SK-N-SH (cell line): ENCODE data around the gene DMKN. TPM values are rescaled to one million over a fixed set of nuclear protein-coding genes. Genes with fewer than 3 reads are reported as not detected.

Experiments used
- CTCF ChIA-PET: fragments of 300-600, 350-600 bp; formaldehyde crosslinking; extraction: SDS; loops from one replicate; lab custom pipeline; 2021; lab: Yijun Ruan, JAX
- POLR2A ChIA-PET: fragments of 350-600 bp; sonication (Branson Sonifier 250); formaldehyde crosslinking; extraction: SDS; loops from one replicate; lab custom pipeline; 2020; ENCODE audit warnings: antibody characterized with exemption, inconsistent platforms; lab: Yijun Ruan, JAX
- DNase-seq: peaks from one replicate; pipeline ENCODE4 v3.0.0; 2012
- H2AFZ ChIP-seq: fragments of 200-600 bp; sonication (generic); 2 replicates; pipeline ENCODE4 v1.8.1; 2016; ENCODE audit warnings: antibody characterized with exemption, mild to moderate bottlenecking, low read depth
- H3F3A ChIP-seq: fragments of 200-600 bp; sonication (generic); replicated peaks from 2 replicates; pipeline ENCODE3; 2016; ENCODE audit warnings: antibody characterized with exemption, mild to moderate bottlenecking; ENCODE audit not compliant: insufficient read depth
- H3K27ac ChIP-seq, 2 experiments: fragments of 200-500 bp in 1 of 2; fragments of 200-600 bp in 1 of 2; sonication (Bioruptor generic) in 1 of 2; sonication (generic), shearing (Covaris generic) in 1 of 2; 2 replicates each; pipeline versions ENCODE4 v1.5.1 to v1.6.1; 2014 to 2016; ENCODE audit warnings: low read depth in 2 of 2, inconsistent platforms in 1 of 2, low read length in 1 of 2, mild to moderate bottlenecking in 1 of 2, mixed read lengths in 1 of 2
- H3K27me3 ChIP-seq: fragments of 200-600 bp; sonication (generic), shearing (Covaris generic); 2 replicates; pipeline ENCODE4 v1.6.1; 2016; ENCODE audit warnings: mixed run types; ENCODE audit not compliant: insufficient read depth
- H3K36me3 ChIP-seq, 2 experiments: fragments of 200-500 bp in 1 of 2; fragments of 200-600 bp in 1 of 2; sonication (Bioruptor generic) in 1 of 2; sonication (generic) in 1 of 2; replicated peaks in 1 of 2; 2 replicates each; pipeline versions ENCODE3 to v1.5.1; 2014 to 2016; ENCODE audit warnings: low read length in 1 of 2, mild to moderate bottlenecking in 1 of 2; ENCODE audit not compliant: insufficient read depth in 2 of 2, control insufficient read depth in 1 of 2
- H3K4me1 ChIP-seq, 2 experiments: fragments of 200-500 bp in 1 of 2; fragments of 200-600 bp in 1 of 2; sonication (Bioruptor generic) in 1 of 2; sonication (generic), shearing (Covaris generic) in 1 of 2; 2 replicates each; pipeline versions ENCODE4 v1.5.1 to v1.6.1; 2014 to 2016; ENCODE audit warnings: low read depth in 1 of 2, low read length in 1 of 2, mixed run types in 1 of 2; ENCODE audit not compliant: insufficient read depth in 2 of 2, control insufficient read depth in 1 of 2
- H3K4me2 ChIP-seq: fragments of 200-600 bp; sonication (generic), shearing (Covaris generic); 2 replicates; pipeline ENCODE4 v1.6.1; 2017; ENCODE audit warnings: mixed run types
- H3K4me3 ChIP-seq, 2 experiments: fragments of 200-500 bp in 1 of 2; fragments of 200-600 bp in 1 of 2; sonication (Bioruptor generic) in 1 of 2; sonication (generic), shearing (Covaris generic) in 1 of 2; 2 replicates each; pipeline versions ENCODE4 v1.5.1 to v1.8.1; 2014 to 2016; ENCODE audit warnings: low read depth in 2 of 2, inconsistent platforms in 1 of 2, low read length in 1 of 2, mild to moderate bottlenecking in 1 of 2, mixed read lengths in 1 of 2, moderate library complexity in 1 of 2
- H3K79me2 ChIP-seq: fragments of 200-600 bp; sonication (generic); 2 replicates; pipeline ENCODE4 v1.8.1; 2017; ENCODE audit warnings: mild to moderate bottlenecking; ENCODE audit not compliant: insufficient read depth
- H3K9ac ChIP-seq: fragments of 200-600 bp; sonication (generic); 2 replicates; pipeline ENCODE4 v1.6.1; 2017; ENCODE audit warnings: mixed run types
- H3K9me2 ChIP-seq: fragments of 200-600 bp; sonication (generic); 2 replicates; pipeline ENCODE4 v1.6.1; 2017; ENCODE audit warnings: mixed run types
- H3K9me3 ChIP-seq: fragments of 200-600 bp; sonication (generic); 2 replicates; pipeline ENCODE4 v1.6.1; 2017; ENCODE audit warnings: mixed run types, mild to moderate bottlenecking, moderate library complexity
- H4K20me1 ChIP-seq: fragments of 200-600 bp; sonication (generic); 2 replicates; pipeline ENCODE4 v1.6.1; 2017; ENCODE audit warnings: mild to moderate bottlenecking, mixed run types; ENCODE audit not compliant: insufficient read depth
- ELF1 ChIP-seq: IDR thresholded peaks from 2 replicates; pipeline ENCODE4 v1.4.0; 2012
- EZH2phosphoT487 ChIP-seq: fragments of 200-600 bp; sonication (generic); IDR thresholded peaks from 2 replicates; pipeline ENCODE4 v1.6.1; 2017; ENCODE audit warnings: low read depth, mixed run types, mild to moderate bottlenecking, antibody characterized with exemption, moderate library complexity, borderline replicate concordance
- FOXM1 ChIP-seq: IDR thresholded peaks from 2 replicates; pipeline ENCODE4 v1.4.0; 2012; ENCODE audit warnings: low read depth, mild to moderate bottlenecking
- GATA2 ChIP-seq: sonication (generic); formaldehyde crosslinking; IDR thresholded peaks from 2 replicates; pipeline ENCODE4 v1.5.0; 2020; ENCODE audit warnings: mild to moderate bottlenecking, missing genetic modification reagents
- JUND ChIP-seq: IDR thresholded peaks from 2 replicates; pipeline ENCODE4 v1.4.0; 2012
- MEF2A ChIP-seq: IDR thresholded peaks from 2 replicates; pipeline ENCODE4 v1.4.0; 2012; ENCODE audit warnings: low read depth, borderline replicate concordance
- NRF1 ChIP-seq: IDR thresholded peaks from 2 replicates; pipeline ENCODE4 v1.6.1; 2012; ENCODE audit warnings: low read depth, mild to moderate bottlenecking, low read length
- RAD21 ChIP-seq: IDR thresholded peaks from 2 replicates; pipeline ENCODE4 v1.6.1; 2012; ENCODE audit warnings: mild to moderate bottlenecking, low read length
- SIN3A ChIP-seq: IDR thresholded peaks from 2 replicates; pipeline ENCODE4 v1.6.1; 2012; ENCODE audit warnings: low read depth, mild to moderate bottlenecking, low read length, moderate library complexity, borderline replicate concordance
- TAF1 ChIP-seq: IDR thresholded peaks from 2 replicates; pipeline ENCODE4 v1.6.1; 2012; ENCODE audit warnings: low read depth, mild to moderate bottlenecking, low read length, moderate library complexity, borderline replicate concordance
- WGBS: methylation state at CpG from one replicate; pipeline ENCODE4 v1.1.6; 2017; ENCODE audit warnings: low lambda C conversion rate; 5-methylcytosine and 5-hydroxymethylcytosine counted together
- polyA plus RNA-seq, 3 experiments: library from polyadenylated mRNA; depleted of rRNA; stranded (reverse); fragments of >200 nt; gene quantifications; 2 replicates each; pipeline ENCODE4 v1.2.3, GENCODE V29; 2012
- TF ChIP-seq, protein P1 (sequence below): IDR thresholded peaks from 2 replicates; pipeline ENCODE4 v1.4.0; 2012; ENCODE audit warnings: low read depth, borderline replicate concordance

Gene DMKN
- polyA plus RNA-seq, 1 of the 3 experiments (the other 2 are of a cell fraction) = not detected

DNA sequence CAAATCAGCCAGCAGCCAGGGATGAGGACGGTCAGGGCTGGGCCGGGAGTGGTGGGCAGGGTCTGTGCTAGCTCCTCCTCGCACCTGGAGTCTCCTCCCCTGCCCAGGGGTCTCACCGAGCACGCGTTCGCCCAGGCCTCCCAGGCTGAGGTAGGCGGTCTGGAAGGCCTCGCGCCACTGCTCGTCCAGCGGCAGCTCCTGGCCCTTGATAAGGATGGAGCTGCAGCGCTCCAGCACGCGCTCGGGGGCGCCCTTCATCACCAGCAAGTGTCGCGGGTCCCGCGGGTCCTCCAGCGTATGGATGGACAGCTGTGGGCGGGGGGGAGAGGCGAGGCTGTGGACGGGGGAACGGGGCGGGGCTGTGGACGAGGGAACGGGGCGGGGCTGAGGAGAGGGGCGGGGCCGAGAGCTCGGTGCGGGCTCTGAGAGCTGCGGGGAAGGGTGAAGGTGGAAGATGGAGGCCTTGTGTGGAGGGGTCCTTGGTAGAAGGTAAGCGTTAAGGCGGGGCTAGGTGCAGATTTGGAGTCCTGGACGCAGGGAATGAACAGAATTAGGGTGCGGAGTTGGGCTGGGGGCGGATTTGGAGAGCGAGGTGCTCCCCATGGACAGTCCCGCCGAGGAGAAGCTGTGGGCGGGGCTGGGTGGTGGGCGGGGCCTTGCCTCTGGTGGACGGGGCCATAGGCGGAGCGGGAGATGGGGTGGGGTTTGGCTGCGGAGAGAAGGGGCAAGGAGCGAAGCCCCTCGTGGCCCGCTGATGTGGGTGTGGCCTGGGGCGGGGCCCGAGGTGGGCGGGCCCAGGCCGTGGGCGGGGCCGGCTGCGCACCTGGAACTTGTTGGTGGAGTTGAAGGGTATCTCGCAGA, 44.3 kb upstream of the DMKN start:
- no peak for TF ChIP-seq TAF1
- TF ChIP-seq NRF1 = peak; percentile 25; the same call in 1 of the 2 replicates
- ChIA-PET POLR2A (interaction anchor here (1.0 to 1.2 kb wide), 3 partner anchors 86 to 144 kb away, joined by 3 to 5 read pairs (median 4); partner anchors contain the start of gene COX6B1), CTCF (interaction anchor here (0.9 to 3.9 kb wide), 6 partner anchors 10 to 56 kb away, joined by 4 to 20 read pairs (median 5); partner anchors contain the start of gene HAUS5)
- WGBS = 3% methylated on average over 31 of the region's 60 CpGs
- no peaks in the 10 kb centered on the region for H3F3A ChIP-seq
- H3K4me3 ChIP-seq = peak overlapping the region; percentile 37 to 43; a peak in 3 of 4 replicates
- no peak overlapping the region for H3K27ac ChIP-seq
- peaks cover 0 to 11% of the 10 kb centered on the region in 2 experiments; a peak in 1 of 4 replicates for H3K4me1 ChIP-seq
- peak; percentile 96 for DNase-seq
- H4K20me1 ChIP-seq = no peaks in the 10 kb centered on the region
- H3K36me3 ChIP-seq = no peaks in the 10 kb centered on the region
- H3K9me3 ChIP-seq = no peaks in the 10 kb centered on the region
- H3K9ac ChIP-seq = no peak overlapping the region
- peaks cover 43% of the 10 kb centered on the region for H3K27me3 ChIP-seq
- peak overlapping the region; percentile 62; the same call in 1 of the 2 replicates for H3K4me2 ChIP-seq
- no peaks in the 10 kb centered on the region for H3K9me2 ChIP-seq
- H2AFZ ChIP-seq = no peak overlapping the region
- no peaks in the 10 kb centered on the region for H3K79me2 ChIP-seq

DNA sequence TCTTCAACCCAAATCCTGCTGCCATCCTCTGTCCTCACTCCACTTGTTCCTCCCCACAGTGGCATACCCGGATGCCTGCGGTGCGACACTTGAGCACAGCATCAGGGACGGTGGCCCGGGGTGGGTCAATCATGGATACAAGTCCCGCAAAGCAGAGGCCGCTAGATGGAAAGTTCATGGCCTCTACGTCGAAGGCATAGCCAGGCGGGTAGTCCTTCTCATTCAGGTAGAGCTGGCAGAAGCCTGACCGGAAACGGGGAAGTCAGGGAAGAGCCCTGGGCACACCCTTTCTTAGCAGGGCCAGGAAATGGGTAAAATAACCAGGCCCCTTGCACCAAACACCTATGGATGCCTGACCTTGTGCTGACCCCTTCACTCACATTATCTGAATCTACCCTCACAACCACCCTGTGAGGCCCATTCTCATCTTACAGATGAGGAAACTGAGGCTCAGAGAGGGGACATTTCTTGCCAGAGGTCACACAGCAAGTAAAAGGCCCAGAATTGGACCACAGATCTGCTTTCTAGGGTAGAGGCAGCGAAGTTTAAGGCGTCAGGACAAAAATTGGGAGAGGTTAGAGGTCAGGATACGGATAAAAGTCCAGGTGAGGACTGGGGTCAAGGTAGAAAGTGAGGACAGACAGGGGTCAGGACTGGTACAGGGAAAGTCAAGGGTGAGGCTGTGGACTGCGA, 43.5 kb upstream of the DMKN start:
- H3K36me3 ChIP-seq = no peaks in the 10 kb centered on the region
- H3K27ac ChIP-seq = no peak overlapping the region
- no peaks in the 10 kb centered on the region for H4K20me1 ChIP-seq
- no peaks in the 10 kb centered on the region for H3F3A ChIP-seq
- H3K4me1 ChIP-seq = peaks cover 0 to 11% of the 10 kb centered on the region in 2 experiments; a peak in 1 of 4 replicates
- no peak overlapping the region for H2AFZ ChIP-seq
- H3K9me3 ChIP-seq = no peaks in the 10 kb centered on the region
- ChIA-PET POLR2A (interaction anchor here (1.2 kb wide), 2 partner anchors 91 to 145 kb away, joined by 4 to 5 read pairs; partner anchors contain the start of gene COX6B1), CTCF (interaction anchor here (0.9 to 3.9 kb wide), 10 partner anchors 8 to 263 kb away, joined by 3 to 20 read pairs (median 6); partner anchors contain the start of gene HAUS5)
- H3K27me3 ChIP-seq = peaks cover 35% of the 10 kb centered on the region
- no peaks in the 10 kb centered on the region for H3K79me2 ChIP-seq
- DNase-seq = no peak
- no peak overlapping the region; a peak in 2 of 4 replicates for H3K4me3 ChIP-seq
- no peaks in the 10 kb centered on the region for H3K9me2 ChIP-seq
- no peak overlapping the region for H3K4me2 ChIP-seq
- H3K9ac ChIP-seq = no peak overlapping the region
- 90% methylated on average over 16 of the region's 16 CpGs for WGBS
- TF ChIP-seq MEF2A (no peak), ELF1 (no peak), EZH2phosphoT487 (no peak), SIN3A (no peak), TAF1 (no peak), GATA2 (CRISPR knock-in tag) (no peak), RAD21 (no peak), JUND (no peak), FOXM1 (no peak)
- TF ChIP-seq, protein P1, sequence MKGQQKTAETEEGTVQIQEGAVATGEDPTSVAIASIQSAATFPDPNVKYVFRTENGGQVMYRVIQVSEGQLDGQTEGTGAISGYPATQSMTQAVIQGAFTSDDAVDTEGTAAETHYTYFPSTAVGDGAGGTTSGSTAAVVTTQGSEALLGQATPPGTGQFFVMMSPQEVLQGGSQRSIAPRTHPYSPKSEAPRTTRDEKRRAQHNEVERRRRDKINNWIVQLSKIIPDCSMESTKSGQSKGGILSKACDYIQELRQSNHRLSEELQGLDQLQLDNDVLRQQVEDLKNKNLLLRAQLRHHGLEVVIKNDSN = no peak
